ENCODE data around the gene LPP.
"Not testable (repeated sequence)": the region's sequence is repeated elsewhere in the genome, so short reads cannot be mapped to it uniquely, and the experiment has no call there.

The LPP gene

GRCh38 chr3:188608401-188608800 lies 454.4 kb downstream of the LPP start:
- H4K20me1 ChIP-seq (ENCODE audit: insufficient read depth, low read length): no peaks in the 10 kb centered on the region
- no peaks in the 10 kb centered on the region for H3K79me2 ChIP-seq (ENCODE audit: insufficient read depth, low read length)
- peaks cover 9% of the 10 kb centered on the region for H3K9me3 ChIP-seq (ENCODE audit: low read length)
- H3K4me2 ChIP-seq (ENCODE audit: low read length): no peak overlapping the region
- TF ChIP-seq CTCF (IDR thresholded peaks at IDR 0.05; ENCODE audit: low read length): no peak
- no peak for TF ChIP-seq EZH2 (IDR thresholded peaks at IDR 0.05; ENCODE audit: borderline replicate concordance, low read length)
- H3K9me2 ChIP-seq (ENCODE audit: low read depth, low read length): no peaks in the 10 kb centered on the region
- H3K4me3 ChIP-seq (ENCODE audit: low read depth, low read length, poor library complexity, severe bottlenecking): no peak overlapping the region
- no peaks in the 10 kb centered on the region for H3F3A ChIP-seq (ENCODE audit: insufficient read depth, low read length)
- no peak overlapping the region for H3K9ac ChIP-seq (ENCODE audit: low read length)
- no peak overlapping the region for H3K27ac ChIP-seq (ENCODE audit: low read depth, low read length, poor library complexity, severe bottlenecking)
- H3K36me3 ChIP-seq (ENCODE audit: insufficient read depth, low read length): peaks cover 9% of the 10 kb centered on the region
- peaks cover 12% of the 10 kb centered on the region for H3K4me1 ChIP-seq (ENCODE audit: insufficient read depth, low read length, severe bottlenecking)
- no peaks in the 10 kb centered on the region for H3K27me3 ChIP-seq (ENCODE audit: insufficient read depth, low read length)
- H2AFZ ChIP-seq (ENCODE audit: low read length): no peak overlapping the region

GRCh38 chr3:188613721-188614120 lies 459.8 kb downstream of the LPP start:
- not testable (repeated sequence) for H3K9me2 ChIP-seq (ENCODE audit: low read depth, low read length); H3K9me3 ChIP-seq (ENCODE audit: low read length); H3K27ac ChIP-seq (ENCODE audit: low read depth, low read length, poor library complexity, severe bottlenecking); H3K4me2 ChIP-seq (ENCODE audit: low read length); H3F3A ChIP-seq (ENCODE audit: insufficient read depth, low read length); H4K20me1 ChIP-seq (ENCODE audit: insufficient read depth, low read length); H3K9ac ChIP-seq (ENCODE audit: low read length); H3K4me1 ChIP-seq (ENCODE audit: insufficient read depth, low read length, severe bottlenecking); H3K79me2 ChIP-seq (ENCODE audit: insufficient read depth, low read length); H3K27me3 ChIP-seq (ENCODE audit: insufficient read depth, low read length); H3K4me3 ChIP-seq (ENCODE audit: low read depth, low read length, poor library complexity, severe bottlenecking); H3K36me3 ChIP-seq (ENCODE audit: insufficient read depth, low read length); H2AFZ ChIP-seq (ENCODE audit: low read length)

- no peak overlapping the region for H3K27ac ChIP-seq (ENCODE audit: low read depth, low read length, poor library complexity, severe bottlenecking)
- no peak overlapping the region for H3K4me2 ChIP-seq (ENCODE audit: low read length)
- H3K36me3 ChIP-seq (ENCODE audit: insufficient read depth, low read length): no peaks in the 10 kb centered on the region
- H3K27me3 ChIP-seq (ENCODE audit: insufficient read depth, low read length): no peaks in the 10 kb centered on the region
- H4K20me1 ChIP-seq (ENCODE audit: insufficient read depth, low read length): no peaks in the 10 kb centered on the region
- no peak for TF ChIP-seq EZH2 (IDR thresholded peaks at IDR 0.05; ENCODE audit: borderline replicate concordance, low read length)
- no peak for TF ChIP-seq CTCF (IDR thresholded peaks at IDR 0.05; ENCODE audit: low read length)
- H3K4me3 ChIP-seq (ENCODE audit: low read depth, low read length, poor library complexity, severe bottlenecking): no peak overlapping the region
- H3K9me3 ChIP-seq (ENCODE audit: low read length): no peaks in the 10 kb centered on the region
- no peaks in the 10 kb centered on the region for H3K4me1 ChIP-seq (ENCODE audit: insufficient read depth, low read length, severe bottlenecking)
- no peak overlapping the region for H3K9ac ChIP-seq (ENCODE audit: low read length)
- H3K79me2 ChIP-seq (ENCODE audit: insufficient read depth, low read length): no peaks in the 10 kb centered on the region
- H3K9me2 ChIP-seq (ENCODE audit: low read depth, low read length): no peaks in the 10 kb centered on the region
- H3F3A ChIP-seq (ENCODE audit: insufficient read depth, low read length): peaks cover 6% of the 10 kb centered on the region; the same call in 1 of the 2 replicates
- H2AFZ ChIP-seq (ENCODE audit: low read length): no peak overlapping the region
Observed at GRCh38 chr3:188617270-188617669, 463.3 kb downstream of the LPP start.

GRCh38 chr3:188617988-188618701 lies 464.2 kb downstream of the LPP start:
- Histone ChIP-seq H3K9ac (ENCODE audit: low read length) (no peak overlapping the region), H3K9me3 (ENCODE audit: low read length) (no peaks in the 10 kb centered on the region), H4K20me1 (ENCODE audit: insufficient read depth, low read length) (no peaks in the 10 kb centered on the region), H3F3A (ENCODE audit: insufficient read depth, low read length) (peaks cover 6% of the 10 kb centered on the region; the same call in 1 of the 2 replicates), H3K79me2 (ENCODE audit: insufficient read depth, low read length) (no peaks in the 10 kb centered on the region), H3K4me3 (ENCODE audit: low read depth, low read length, poor library complexity, severe bottlenecking) (no peak overlapping the region), H3K36me3 (ENCODE audit: insufficient read depth, low read length) (no peaks in the 10 kb centered on the region), H3K4me2 (ENCODE audit: low read length) (no peak overlapping the region), H3K27ac (ENCODE audit: low read depth, low read length, poor library complexity, severe bottlenecking) (no peak overlapping the region), H2AFZ (ENCODE audit: low read length) (no peak overlapping the region), H3K4me1 (ENCODE audit: insufficient read depth, low read length, severe bottlenecking) (no peaks in the 10 kb centered on the region), H3K9me2 (ENCODE audit: low read depth, low read length) (no peaks in the 10 kb centered on the region), H3K27me3 (ENCODE audit: insufficient read depth, low read length) (no peaks in the 10 kb centered on the region)
- TF ChIP-seq EZH2 (IDR thresholded peaks at IDR 0.05; ENCODE audit: borderline replicate concordance, low read length) (no peak), CTCF (IDR thresholded peaks at IDR 0.05; ENCODE audit: low read length) (no peak)
